Measurements from ENCODE around the gene CCDC106.

Gene CCDC106

DNA sequence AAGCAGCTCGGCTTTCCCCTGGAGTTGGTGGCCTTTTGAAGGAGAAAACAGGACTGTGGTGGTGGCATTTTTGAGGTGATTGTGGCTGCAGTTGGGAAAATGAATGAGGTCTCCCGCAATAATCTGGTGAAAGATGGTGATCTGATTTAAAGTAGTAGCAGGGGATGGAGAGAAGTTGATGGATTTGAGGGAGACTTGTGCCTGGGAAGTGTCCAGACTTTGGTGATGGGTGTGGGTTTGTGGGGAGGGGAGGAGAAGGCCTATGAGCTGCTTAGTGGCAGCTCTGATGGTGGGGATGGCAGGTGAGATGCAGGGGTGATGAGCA lies 23.0 kb downstream of the CCDC106 start:
- FAIRE-seq = no peak
- TF ChIP-seq POLR2AphosphoS5 (IDR thresholded peaks at IDR 0.05; ENCODE audit: low read depth, low read length) = no peak
- no peak for TF ChIP-seq POLR2A (IDR thresholded peaks at IDR 0.05; ENCODE audit: low read depth, low read length)
- TF ChIP-seq SPI1 (IDR thresholded peaks at IDR 0.05; ENCODE audit: low read depth, low read length) = no peak
- no peak for DNase-seq (ENCODE audit: insufficient read length, low spot score)

DNA sequence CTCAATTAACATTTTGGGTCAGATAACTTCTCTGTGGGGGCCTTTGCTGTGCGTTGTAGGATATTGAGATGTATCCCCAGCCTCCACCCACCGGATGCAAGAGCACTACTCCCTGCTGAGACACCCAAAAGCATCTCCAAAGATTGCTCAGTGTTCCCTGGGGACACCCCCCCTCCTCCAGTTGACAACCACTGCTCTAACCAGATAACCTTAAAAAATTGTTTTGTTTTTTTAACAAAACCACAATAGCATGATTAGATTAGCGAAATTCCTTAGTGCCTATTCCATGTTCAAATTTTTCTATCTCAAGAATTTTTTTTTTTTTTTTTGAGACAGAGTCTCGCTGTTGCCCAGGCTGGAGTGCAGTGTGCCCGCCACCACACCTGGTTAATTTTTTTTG lies 24.4 kb downstream of the CCDC106 start:
- FAIRE-seq = no peak
- no peak for TF ChIP-seq TAF1 (IDR thresholded peaks at IDR 0.05; ENCODE audit: low read depth, low read length)
- TF ChIP-seq POU2F2 (IDR thresholded peaks at IDR 0.05; ENCODE audit: low read depth, low read length) = no peak
- no peak for TF ChIP-seq SPI1 (IDR thresholded peaks at IDR 0.05; ENCODE audit: low read depth, low read length)
- TF ChIP-seq PAX5 (IDR thresholded peaks at IDR 0.05; ENCODE audit: insufficient read depth, low read length, severe bottlenecking) = no peak
- DNase-seq (ENCODE audit: insufficient read length, low spot score) = no peak

DNA sequence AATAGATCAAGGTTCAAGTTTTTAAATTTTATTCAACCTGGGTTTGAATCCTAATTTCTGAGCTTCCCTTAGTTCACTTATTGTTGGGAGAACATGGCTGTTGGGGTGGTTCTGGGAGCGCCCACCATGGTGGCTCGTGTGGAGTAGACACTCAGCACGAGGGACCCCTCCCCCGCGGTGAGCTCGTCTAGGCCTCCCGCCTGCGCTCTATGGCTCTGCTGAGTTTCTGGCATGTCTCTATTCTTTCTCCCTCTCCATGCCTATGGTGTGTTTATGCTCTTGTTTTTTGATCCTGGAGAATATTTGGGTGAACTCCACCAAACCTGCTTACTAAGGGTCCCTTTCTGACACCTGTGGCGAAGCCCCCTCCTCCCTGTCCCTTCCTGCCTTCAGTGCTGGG lies 25.5 kb downstream of the CCDC106 start:
- FAIRE-seq (no peak), DNase-seq (ENCODE audit: insufficient read length, low spot score) (no peak)
- TF ChIP-seq PAX5 (IDR thresholded peaks at IDR 0.05; ENCODE audit: insufficient read depth, low read length, severe bottlenecking) = no peak
- no peak for TF ChIP-seq POLR2A (IDR thresholded peaks at IDR 0.05; ENCODE audit: low read depth, low read length)
- no peak for TF ChIP-seq TAF1 (IDR thresholded peaks at IDR 0.05; ENCODE audit: low read depth, low read length)
- TF ChIP-seq SPI1 (IDR thresholded peaks at IDR 0.05; ENCODE audit: low read depth, low read length) = no peak
- no peak for TF ChIP-seq POU2F2 (IDR thresholded peaks at IDR 0.05; ENCODE audit: low read depth, low read length)
- no peak for TF ChIP-seq POLR2AphosphoS5 (IDR thresholded peaks at IDR 0.05; ENCODE audit: low read depth, low read length)

DNA sequence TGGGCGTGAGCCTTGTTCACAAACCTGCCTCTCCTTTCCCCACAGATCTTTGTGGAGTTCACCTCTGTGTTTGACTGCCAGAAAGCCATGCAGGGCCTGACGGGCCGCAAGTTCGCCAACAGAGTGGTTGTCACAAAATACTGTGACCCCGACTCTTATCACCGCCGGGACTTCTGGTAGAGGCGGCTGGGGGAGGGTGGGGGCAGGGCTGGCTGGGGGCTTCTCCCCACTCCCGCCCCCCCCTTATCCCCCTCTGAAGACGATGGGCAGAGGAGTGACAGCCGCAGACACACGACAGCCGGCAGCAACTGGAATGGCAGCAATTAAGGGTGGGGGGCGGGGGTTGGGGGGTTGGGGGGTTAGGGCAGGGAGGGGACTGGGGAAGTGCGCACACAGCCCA lies 25.9 kb downstream of the CCDC106 start:
- no peak for DNase-seq (ENCODE audit: insufficient read length, low spot score)
- FAIRE-seq = no peak
- TF ChIP-seq TAF1 (IDR thresholded peaks at IDR 0.05; ENCODE audit: low read depth, low read length) = no peak
- TF ChIP-seq POLR2A (IDR thresholded peaks at IDR 0.05; ENCODE audit: low read depth, low read length) = no peak
- no peak for TF ChIP-seq SPI1 (IDR thresholded peaks at IDR 0.05; ENCODE audit: low read depth, low read length)
- TF ChIP-seq POLR2AphosphoS5 (IDR thresholded peaks at IDR 0.05; ENCODE audit: low read depth, low read length) = no peak
- no peak for TF ChIP-seq PAX5 (IDR thresholded peaks at IDR 0.05; ENCODE audit: insufficient read depth, low read length, severe bottlenecking)
- no peak for TF ChIP-seq POU2F2 (IDR thresholded peaks at IDR 0.05; ENCODE audit: low read depth, low read length)

DNA sequence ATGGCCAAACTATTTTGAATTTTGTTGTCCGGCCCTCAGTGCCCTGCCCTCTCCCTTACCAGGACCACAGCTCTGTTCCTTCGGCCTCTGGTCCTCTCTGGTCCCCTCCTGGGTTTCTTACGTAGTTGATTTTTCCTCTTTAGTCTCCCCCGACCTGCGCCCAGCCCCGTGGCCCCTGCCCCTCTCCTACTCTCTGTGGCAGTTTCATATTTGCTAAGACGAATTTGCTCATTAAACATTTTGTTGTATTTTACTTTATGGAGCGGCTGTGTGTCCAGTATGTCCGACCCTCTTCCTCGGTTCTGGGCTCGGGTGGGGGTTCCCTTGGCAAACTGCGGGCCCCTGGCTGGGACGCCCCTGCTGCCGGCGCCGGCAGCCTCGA lies 26.4 kb downstream of the CCDC106 start:
- TF ChIP-seq PAX5 (IDR thresholded peaks at IDR 0.05; ENCODE audit: insufficient read depth, low read length, severe bottlenecking) (no peak), POU2F2 (IDR thresholded peaks at IDR 0.05; ENCODE audit: low read depth, low read length) (no peak), POLR2AphosphoS5 (IDR thresholded peaks at IDR 0.05; ENCODE audit: low read depth, low read length) (no peak), SPI1 (IDR thresholded peaks at IDR 0.05; ENCODE audit: low read depth, low read length) (no peak), POLR2A (IDR thresholded peaks at IDR 0.05; ENCODE audit: low read depth, low read length) (no peak), TAF1 (IDR thresholded peaks at IDR 0.05; ENCODE audit: low read depth, low read length) (no peak)
- FAIRE-seq (no peak), DNase-seq (ENCODE audit: insufficient read length, low spot score) (no peak)

DNA sequence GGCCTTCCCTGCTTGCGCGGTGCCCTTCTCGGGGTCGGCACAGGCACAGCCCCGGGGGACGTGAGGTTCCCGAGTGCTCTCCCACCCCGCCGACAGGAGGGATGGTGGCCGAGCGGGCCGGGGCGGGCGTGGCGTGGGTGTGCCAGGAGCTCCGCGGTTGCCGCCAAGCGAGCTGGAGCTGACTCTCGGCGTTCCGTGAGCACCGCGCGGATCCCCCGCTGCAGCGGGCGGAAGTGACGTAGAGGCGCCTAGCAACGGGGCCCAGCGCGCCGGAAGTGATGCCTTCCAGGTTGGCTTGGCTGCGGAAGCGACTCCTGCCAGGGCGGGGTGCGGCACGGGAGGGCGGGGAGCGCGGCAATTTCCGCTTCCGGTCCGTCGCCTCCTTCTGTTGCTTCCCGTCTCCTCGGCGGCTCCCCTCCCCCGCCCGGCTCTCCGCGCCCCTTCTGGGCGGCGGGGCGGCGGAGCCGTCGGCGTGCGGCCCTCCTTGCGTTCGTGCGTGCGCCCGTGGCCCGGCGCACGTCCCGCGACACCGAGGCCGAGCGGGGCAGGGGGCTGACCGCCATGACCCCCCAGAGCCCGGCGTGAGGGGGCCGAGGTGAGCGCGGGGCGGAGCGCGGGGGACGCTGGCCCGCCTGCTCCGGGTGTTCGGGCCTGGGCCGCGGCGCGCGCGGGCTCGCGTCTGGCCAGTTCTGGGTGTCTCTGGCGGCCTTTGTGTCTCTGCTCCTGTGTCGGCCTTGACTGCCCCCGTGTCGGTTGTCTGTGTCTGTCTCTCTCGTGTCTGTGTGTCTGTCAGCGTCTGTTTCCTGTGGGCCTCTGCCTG lies 27.0 kb downstream of the CCDC106 start, which contains the start of gene EPN1:
Gene EPN1 (plus strand): TSS at position 386 of the 820 bp plus-strand sequence. CDS start 3,402 bp downstream, outside the sequence.
- TF ChIP-seq SPI1 (IDR thresholded peaks at IDR 0.05; ENCODE audit: low read depth, low read length) (peak; percentile 54), POLR2A (IDR thresholded peaks at IDR 0.05; ENCODE audit: low read depth, low read length) (peak; percentile 80), TAF1 (IDR thresholded peaks at IDR 0.05; ENCODE audit: low read depth, low read length) (0 out of 2 replicates have a peak, but pooled peaks have one; percentile 18), POU2F2 (IDR thresholded peaks at IDR 0.05; ENCODE audit: low read depth, low read length) (peak; percentile 84; the same call in 1 of the 2 replicates), PAX5 (IDR thresholded peaks at IDR 0.05; ENCODE audit: insufficient read depth, low read length, severe bottlenecking) (peak; percentile 0), POLR2AphosphoS5 (IDR thresholded peaks at IDR 0.05; ENCODE audit: low read depth, low read length) (peak; percentile 86)
- peak; percentile 99 for DNase-seq (ENCODE audit: insufficient read length, low spot score)
- peak; percentile 98 for FAIRE-seq

DNA sequence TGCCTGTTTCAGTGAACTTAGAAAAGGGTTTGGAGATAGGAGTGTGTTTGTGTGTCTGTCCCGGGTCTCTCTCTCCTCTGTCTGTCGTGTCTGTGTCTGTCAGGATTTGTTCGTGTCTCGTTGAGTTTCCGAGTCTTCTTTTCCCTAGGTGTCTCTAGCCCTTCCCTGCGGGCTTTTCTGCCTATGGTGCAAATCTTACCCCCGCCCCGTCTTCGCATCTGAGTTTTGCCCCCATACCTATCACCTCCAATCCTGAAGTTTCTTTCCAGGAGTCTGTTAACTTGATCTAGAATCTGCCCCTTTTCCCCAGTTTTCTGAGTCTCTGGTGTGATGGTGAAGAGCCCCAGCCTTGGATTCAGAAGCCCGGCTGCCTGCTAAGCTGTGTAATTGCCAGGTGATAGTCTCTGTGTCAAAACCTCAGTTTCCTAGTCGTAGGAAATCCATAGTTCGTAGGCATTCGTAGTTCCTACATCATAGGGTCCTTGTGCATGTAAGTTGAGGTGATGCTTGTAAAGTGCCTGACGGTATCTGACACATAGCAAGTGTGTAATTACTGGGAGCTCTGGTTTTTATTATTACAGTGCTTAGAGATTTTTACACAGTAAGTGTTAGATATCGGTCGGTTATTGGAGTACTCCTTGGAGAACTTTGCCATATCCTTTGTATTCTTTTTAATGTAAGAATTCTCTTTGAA lies 27.8 kb downstream of the CCDC106 start:
- FAIRE-seq (peak; percentile 45), DNase-seq (ENCODE audit: insufficient read length, low spot score) (no peak)
- TF ChIP-seq POLR2AphosphoS5 (IDR thresholded peaks at IDR 0.05; ENCODE audit: low read depth, low read length) (no peak), POU2F2 (IDR thresholded peaks at IDR 0.05; ENCODE audit: low read depth, low read length) (no peak), SPI1 (IDR thresholded peaks at IDR 0.05; ENCODE audit: low read depth, low read length) (no peak), POLR2A (IDR thresholded peaks at IDR 0.05; ENCODE audit: low read depth, low read length) (no peak), PAX5 (IDR thresholded peaks at IDR 0.05; ENCODE audit: insufficient read depth, low read length, severe bottlenecking) (no peak), TAF1 (IDR thresholded peaks at IDR 0.05; ENCODE audit: low read depth, low read length) (no peak)

DNA sequence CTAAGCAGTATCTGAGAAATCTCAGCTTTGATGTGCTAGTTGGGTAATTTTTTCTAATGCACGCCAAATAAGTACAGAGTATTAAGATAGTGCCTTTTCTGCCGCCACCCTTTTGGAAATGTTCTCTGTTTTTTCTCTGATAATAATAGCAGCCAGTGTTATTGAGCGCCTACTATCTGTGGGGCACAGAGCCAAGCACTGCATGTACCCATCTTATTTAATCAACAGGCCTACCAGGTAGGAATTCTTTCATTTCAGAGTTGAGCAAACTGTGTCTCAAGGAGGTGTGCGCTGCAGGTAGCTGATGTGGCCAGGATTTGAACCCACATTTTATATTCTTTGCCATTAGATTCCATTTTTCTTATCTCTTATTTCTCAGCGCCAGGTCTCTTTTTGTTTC lies 28.4 kb downstream of the CCDC106 start:
- no peak for FAIRE-seq
- no peak for TF ChIP-seq SPI1 (IDR thresholded peaks at IDR 0.05; ENCODE audit: low read depth, low read length)
- no peak for TF ChIP-seq POLR2A (IDR thresholded peaks at IDR 0.05; ENCODE audit: low read depth, low read length)
- no peak for TF ChIP-seq POU2F2 (IDR thresholded peaks at IDR 0.05; ENCODE audit: low read depth, low read length)
- no peak for TF ChIP-seq PAX5 (IDR thresholded peaks at IDR 0.05; ENCODE audit: insufficient read depth, low read length, severe bottlenecking)
- no peak for TF ChIP-seq TAF1 (IDR thresholded peaks at IDR 0.05; ENCODE audit: low read depth, low read length)
- TF ChIP-seq POLR2AphosphoS5 (IDR thresholded peaks at IDR 0.05; ENCODE audit: low read depth, low read length) = no peak
- no peak for DNase-seq (ENCODE audit: insufficient read length, low spot score)

DNA sequence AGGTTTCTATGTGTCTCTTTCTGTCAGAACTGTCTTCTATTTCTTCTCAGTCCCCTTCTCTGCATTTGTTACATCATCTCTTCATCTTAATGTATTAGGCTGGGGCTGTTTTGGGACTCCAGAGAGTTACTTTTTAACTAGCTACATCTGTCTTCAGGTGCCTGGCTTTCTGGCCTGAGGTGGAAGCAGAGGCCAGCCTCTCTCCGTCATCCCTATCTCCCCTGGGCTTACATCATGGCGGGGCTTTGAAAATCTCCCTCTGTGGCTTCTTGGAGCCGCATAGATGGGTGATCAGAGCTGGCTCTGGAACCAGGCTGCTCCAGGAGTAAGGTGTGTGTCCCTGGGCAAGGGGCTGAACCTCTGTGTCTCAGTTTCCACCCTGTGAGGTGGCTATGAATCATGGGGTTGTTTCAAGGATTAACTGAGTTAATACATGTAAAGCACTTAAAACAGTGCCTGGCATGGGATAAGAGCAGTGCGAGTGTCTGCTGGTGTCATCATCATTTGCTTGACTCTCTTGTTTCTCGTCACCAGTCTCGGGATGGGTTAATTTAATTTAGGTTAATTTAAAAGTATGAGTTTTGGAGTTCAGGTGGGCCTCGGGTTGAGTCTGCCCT lies 29.0 kb downstream of the CCDC106 start:
- no peak for DNase-seq (ENCODE audit: insufficient read length, low spot score)
- no peak for FAIRE-seq
- TF ChIP-seq POU2F2 (IDR thresholded peaks at IDR 0.05; ENCODE audit: low read depth, low read length) (no peak), SPI1 (IDR thresholded peaks at IDR 0.05; ENCODE audit: low read depth, low read length) (no peak), TAF1 (IDR thresholded peaks at IDR 0.05; ENCODE audit: low read depth, low read length) (no peak), POLR2A (IDR thresholded peaks at IDR 0.05; ENCODE audit: low read depth, low read length) (no peak), POLR2AphosphoS5 (IDR thresholded peaks at IDR 0.05; ENCODE audit: low read depth, low read length) (no peak), PAX5 (IDR thresholded peaks at IDR 0.05; ENCODE audit: insufficient read depth, low read length, severe bottlenecking) (no peak)

All from GM12891 (cell line).